Activated CD4-positive, alpha-beta T cell treated with anti-CD3 and anti-CD28 coated beads, Interleukin-10, Interleukin-2, amounts not matched to agents 100 ng/mL and 50 ng/mL, durations not matched to agents 16 hours and 8 hours (primary cell): ENCODE measurements around the gene TDP2.

Experiments
- DNase-seq: peaks from one replicate; pipeline ENCODE4 v3.0.0-alpha.2; 2020

TDP2 gene

GRCh38 chr6:24666641-24667377 lies at the start of gene TDP2, which contains the start of gene ACOT13:
TDP2 (minus strand) TSS chr6:24666899; CDS start chr6:24666862, 37 bp downstream.
ACOT13 (plus strand) TSS chr6:24667077; CDS start chr6:24667264, 187 bp downstream.
- DNase-seq, result peak; percentile 98

GRCh38 chr6:24710519-24711303 lies 44.0 kb upstream of the TDP2 start:
- DNase-seq, result peak; percentile 24

- no peak for DNase-seq
Measured at GRCh38 chr6:24709014-24709711, 42.5 kb upstream of the TDP2 start.

GRCh38 chr6:24708612-24709011 lies 41.9 kb upstream of the TDP2 start:
- DNase-seq, result no peak

GRCh38 chr6:24704468-24704867 lies 37.8 kb upstream of the TDP2 start:
- no peak for DNase-seq

- DNase-seq, result no peak
Measured at GRCh38 chr6:24702720-24703282, 36.1 kb upstream of the TDP2 start.

GRCh38 chr6:24699521-24700359 lies 33.0 kb upstream of the TDP2 start:
- peak; percentile 36 for DNase-seq

GRCh38 chr6:24696097-24696496 lies 29.4 kb upstream of the TDP2 start:
- peak; percentile 30 for DNase-seq

- peak; percentile 60 for DNase-seq
Measured at GRCh38 chr6:24695635-24696034, 28.9 kb upstream of the TDP2 start.

GRCh38 chr6:24694198-24694597 lies 27.5 kb upstream of the TDP2 start:
- DNase-seq, result no peak

- DNase-seq, result no peak
Measured at GRCh38 chr6:24692848-24693592, 26.3 kb upstream of the TDP2 start.

- no peak for DNase-seq
Measured at GRCh38 chr6:24692415-24692814, 25.7 kb upstream of the TDP2 start.

- DNase-seq, result no peak
Measured at GRCh38 chr6:24692003-24692402, 25.3 kb upstream of the TDP2 start.

GRCh38 chr6:24691550-24691949 lies 24.9 kb upstream of the TDP2 start:
- DNase-seq, result no peak

- DNase-seq, result no peak
Measured at GRCh38 chr6:24690593-24690992, 23.9 kb upstream of the TDP2 start.

GRCh38 chr6:24689964-24690363 lies 23.3 kb upstream of the TDP2 start:
- DNase-seq, result no peak

GRCh38 chr6:24686946-24687345 lies 20.2 kb upstream of the TDP2 start:
- no peak for DNase-seq

- DNase-seq, result no peak
Measured at GRCh38 chr6:24686408-24686807, 19.7 kb upstream of the TDP2 start.

GRCh38 chr6:24683297-24684296 lies 16.9 kb upstream of the TDP2 start:
- no peak for DNase-seq

GRCh38 chr6:24680582-24680981 lies 13.9 kb upstream of the TDP2 start:
- DNase-seq, result no peak
